ENCODE results near the gene DHFR.

Gene DHFR

GRCh38 chr5:80588858-80589540 is 65.8 kb downstream of the DHFR start:
- TF ChIP-seq USF1 (IDR thresholded peaks at IDR 0.05) (0 out of 2 replicates have a peak, but pooled peaks have one; percentile 48), TAF1 (IDR thresholded peaks at IDR 0.05; ENCODE audit: low read depth) (no peak)

- no peak for TF ChIP-seq RAD21 (IDR thresholded peaks at IDR 0.05; ENCODE audit: low read depth)
- TF ChIP-seq FOXM1 (IDR thresholded peaks at IDR 0.05; ENCODE audit: borderline replicate concordance, low read depth): no peak
- TF ChIP-seq USF1 (IDR thresholded peaks at IDR 0.05): no peak
- TF ChIP-seq CEBPB (IDR thresholded peaks at IDR 0.05): no peak
- no peak for TF ChIP-seq ZBTB7A (IDR thresholded peaks at IDR 0.05; ENCODE audit: low read depth)
- no peak for TF ChIP-seq EGR1 (IDR thresholded peaks at IDR 0.05)
- TF ChIP-seq CREB1 (IDR thresholded peaks at IDR 0.05; ENCODE audit: low read depth): no peak
- TF ChIP-seq TEAD4 (IDR thresholded peaks at IDR 0.05): no peak
- no peak for TF ChIP-seq YY1 (IDR thresholded peaks at IDR 0.05; ENCODE audit: low read depth)
- TF ChIP-seq NFIC (IDR thresholded peaks at IDR 0.05): no peak
These were observed 70.0 kb downstream of the DHFR start for GRCh38 chr5:80584770-80585169.

GRCh38 chr5:80579050-80579449 is 75.7 kb downstream of the DHFR start:
- TF ChIP-seq EGR1 (IDR thresholded peaks at IDR 0.05) (no peak), ZBTB7A (IDR thresholded peaks at IDR 0.05; ENCODE audit: low read depth) (no peak), USF1 (IDR thresholded peaks at IDR 0.05) (no peak)

- no peak for TF ChIP-seq ZBTB7A (IDR thresholded peaks at IDR 0.05; ENCODE audit: low read depth)
- no peak for TF ChIP-seq EP300 (IDR thresholded peaks at IDR 0.05; ENCODE audit: borderline replicate concordance)
- TF ChIP-seq FOXM1 (IDR thresholded peaks at IDR 0.05; ENCODE audit: borderline replicate concordance, low read depth): no peak
- TF ChIP-seq TAF1 (IDR thresholded peaks at IDR 0.05; ENCODE audit: low read depth): no peak
These were observed 77.1 kb downstream of the DHFR start for GRCh38 chr5:80577707-80578106.

GRCh38 chr5:80576383-80576782 is 78.4 kb downstream of the DHFR start:
- TF ChIP-seq TAF1 (IDR thresholded peaks at IDR 0.05; ENCODE audit: low read depth) (no peak), NFIC (IDR thresholded peaks at IDR 0.05) (no peak), MAX (IDR thresholded peaks at IDR 0.05) (no peak), RAD21 (IDR thresholded peaks at IDR 0.05; ENCODE audit: low read depth) (no peak), ZBTB7A (IDR thresholded peaks at IDR 0.05; ENCODE audit: low read depth) (no peak), CREB1 (IDR thresholded peaks at IDR 0.05; ENCODE audit: low read depth) (no peak), CEBPB (IDR thresholded peaks at IDR 0.05) (no peak), TCF12 (IDR thresholded peaks at IDR 0.05; ENCODE audit: low read depth) (no peak), USF1 (IDR thresholded peaks at IDR 0.05) (no peak), FOXM1 (IDR thresholded peaks at IDR 0.05; ENCODE audit: borderline replicate concordance, low read depth) (no peak), TEAD4 (IDR thresholded peaks at IDR 0.05) (no peak), EP300 (IDR thresholded peaks at IDR 0.05; ENCODE audit: borderline replicate concordance) (no peak), EGR1 (IDR thresholded peaks at IDR 0.05) (no peak), REST (IDR thresholded peaks at IDR 0.05; ENCODE audit: low read depth) (no peak), YY1 (IDR thresholded peaks at IDR 0.05; ENCODE audit: low read depth) (no peak)

Data from Ishikawa (cell line).